GM12878 (cell line): ENCODE data around the gene NAA20. TPM values are rescaled to one million over a fixed set of nuclear protein-coding genes. Genes with fewer than 3 reads are reported as not detected.

Experiments used
- ATAC-seq: fragments of 200-7000 bp; cut with Tn5 transposase; 3 replicates; pipeline ENCODE4 v1.9.1; 2020; ENCODE audit warnings: mild to moderate bottlenecking, moderate library complexity
- BruUV-seq: library from RNA; stranded (reverse); fragments of 400-500 nt; replicated peaks from 2 replicates; lab custom pipeline; 2021; lab: Mats Ljungman, UMichigan
- CTCF ChIA-PET: fragments of 300-600 bp; sonication (Branson Sonifier 250); formaldehyde crosslinking; extraction: SDS; loops from one replicate; lab custom pipeline; 2021; ENCODE audit warnings: inconsistent platforms; lab: Yijun Ruan, JAX
- POLR2A ChIA-PET: fragments of 350-600 bp; formaldehyde crosslinking; extraction: SDS; loops from one replicate; lab custom pipeline; 2021; ENCODE audit warnings: inconsistent platforms; lab: Charles Lee
- RAD21 ChIA-PET: fragments of 300-600 bp; sonication (Branson Sonifier 250); formaldehyde crosslinking; loops from one replicate; lab custom pipeline; 2023; ENCODE audit warnings: antibody characterized with exemption; ENCODE audit not compliant: unreplicated experiment; lab: Charles Lee
- SMC1A ChIA-PET: fragments of 300-600 bp; sonication (Branson Sonifier 250); formaldehyde crosslinking; loops from one replicate; lab custom pipeline; 2023; ENCODE audit not compliant: unreplicated experiment, uncharacterized antibody; lab: Charles Lee
- DNase-seq: peaks from one replicate; pipeline ENCODE4 v3.0.0-alpha.2; 2011; ENCODE audit warnings: low read depth, low spot score
- FAIRE-seq: peaks from 3 replicates; lab custom pipeline; 2011; peaks lifted over from hg19 to GRCh38; lab: Jason Lieb, UNC
- H2AFZ ChIP-seq: 2 replicates; pipeline ENCODE4 v1.6.0; 2011; ENCODE audit warnings: low read depth, low read length, control low read depth; ENCODE audit not compliant: control insufficient read depth
- H3K27ac ChIP-seq: 2 replicates; pipeline ENCODE4 v1.5.1; 2011; ENCODE audit warnings: control low read depth; ENCODE audit not compliant: control insufficient read depth, insufficient read depth
- H3K27me3 ChIP-seq, 2 experiments: replicated peaks in 1 of 2; 2 replicates each; pipeline versions ENCODE4 v1.6.0 to v1.6.1; 2011; ENCODE audit warnings: low read length in 1 of 2; ENCODE audit not compliant: control insufficient read depth in 2 of 2, insufficient read depth in 2 of 2
- H3K36me3 ChIP-seq, 2 experiments: 2 replicates each; pipeline ENCODE4 v1.5.1; 2011; ENCODE audit warnings: low read length in 1 of 2; ENCODE audit not compliant: control insufficient read depth in 2 of 2, insufficient read depth in 2 of 2
- H3K4me1 ChIP-seq: 2 replicates; pipeline ENCODE4 v1.6.1; 2011; ENCODE audit warnings: mild to moderate bottlenecking, low read length, moderate library complexity, mixed read lengths; ENCODE audit not compliant: control insufficient read depth, insufficient read depth
- H3K4me2 ChIP-seq: 2 replicates; pipeline ENCODE4 v1.6.0; 2011; ENCODE audit warnings: control low read depth; ENCODE audit not compliant: control insufficient read depth, insufficient read depth
- H3K4me3 ChIP-seq: fragments of 200-600 bp; sonication (generic); 2 replicates; pipeline ENCODE4 v1.5.1; 2016
- H3K79me2 ChIP-seq: 2 replicates; pipeline ENCODE4 v1.6.0; 2011; ENCODE audit warnings: low read length; ENCODE audit not compliant: control insufficient read depth, insufficient read depth
- H3K9ac ChIP-seq: 2 replicates; pipeline ENCODE4 v1.8.0; 2011; ENCODE audit warnings: low read length, control low read depth, mixed read lengths; ENCODE audit not compliant: control insufficient read depth, insufficient read depth
- H3K9me3 ChIP-seq: replicated peaks from 3 replicates; pipeline ENCODE4 v1.5.1; 2011; ENCODE audit warnings: mild to moderate bottlenecking, low read length; ENCODE audit not compliant: control insufficient read depth, insufficient read depth
- H4K20me1 ChIP-seq: 2 replicates; pipeline ENCODE4 v1.6.0; 2011; ENCODE audit not compliant: control insufficient read depth, insufficient read depth
- CTCF ChIP-seq, 3 experiments: IDR thresholded peaks in 2 of 3; conservative IDR thresholded peaks in 1 of 3; 2 replicates each; pipeline ENCODE4 v1.5.1; 2011; ENCODE audit warnings: low read depth in 3 of 3, low read length in 3 of 3, mild to moderate bottlenecking in 3 of 3, control low read depth in 2 of 3, moderate library complexity in 2 of 3, inconsistent platforms in 1 of 3, mixed read lengths in 1 of 3; ENCODE audit not compliant: control insufficient read depth in 2 of 3, insufficient read depth in 1 of 3; ENCODE audit errors: extremely low read depth in 1 of 3
- EED ChIP-seq: sonication (generic); IDR thresholded peaks from 2 replicates; pipeline ENCODE4 v1.6.1; 2016; ENCODE audit warnings: antibody characterized with exemption, low read depth
- FOXM1 ChIP-seq: IDR thresholded peaks from 2 replicates; pipeline ENCODE4 v1.6.1; 2012; ENCODE audit warnings: low read depth, mild to moderate bottlenecking, inconsistent platforms, low read length, moderate library complexity
- JUNB ChIP-seq: IDR thresholded peaks from 2 replicates; pipeline ENCODE4 v1.6.1; 2016; ENCODE audit warnings: antibody characterized with exemption, mild to moderate bottlenecking
- KLF5 ChIP-seq: fragments of 450-650 bp; IDR thresholded peaks from 2 replicates; pipeline ENCODE4 v1.6.1; 2014; ENCODE audit warnings: mild to moderate bottlenecking; ENCODE audit not compliant: partially characterized antibody
- NFIC ChIP-seq: IDR thresholded peaks from 2 replicates; pipeline ENCODE4 v1.6.1; 2012; ENCODE audit warnings: low read depth, mild to moderate bottlenecking, inconsistent platforms, low read length, moderate library complexity
- NR2F1 ChIP-seq: fragments of 450-650 bp; conservative IDR thresholded peaks from 2 replicates; pipeline ENCODE4 v1.6.1; 2017; ENCODE audit warnings: mild to moderate bottlenecking
- PAX5 ChIP-seq: IDR thresholded peaks from 2 replicates; pipeline ENCODE4 v1.6.1; 2011; ENCODE audit warnings: low read depth, low read length, borderline replicate concordance
- POLR2AphosphoS5 ChIP-seq: IDR thresholded peaks from 2 replicates; pipeline ENCODE4 v1.6.1; 2011; ENCODE audit warnings: mild to moderate bottlenecking, low read length, inconsistent platforms
- RCOR1 ChIP-seq: conservative IDR thresholded peaks from 2 replicates; pipeline ENCODE4 v1.6.1; 2012; ENCODE audit warnings: low read depth, low read length, improper control_type of control experiment
- SRF ChIP-seq, 2 experiments: IDR thresholded peaks; 2 replicates each; pipeline ENCODE4 v1.6.1; 2011; ENCODE audit warnings: low read depth in 2 of 2, low read length in 2 of 2, mild to moderate bottlenecking in 1 of 2, moderate library complexity in 1 of 2
- WGBS: methylation state at CpG from one replicate; pipeline ENCODE4 v1.1.6; 2016; ENCODE audit warnings: low lambda C conversion rate; ENCODE audit not compliant: insufficient replicate concordance, insufficient coverage; ENCODE audit errors: missing lambda C conversion rate; 5-methylcytosine and 5-hydroxymethylcytosine counted together
- in situ Hi-C: fragments of 300-500 bp; cut with MboI; formaldehyde crosslinking; loops from 9 replicates; pipeline ENCODE4 v1.14.3; 2018; ENCODE audit warnings: mixed read lengths
- intact Hi-C: fragments of 100-400 bp; cut with micrococcal nuclease; formaldehyde crosslinking; loops from one replicate; pipeline ENCODE4 v1.14.2; 2022; ENCODE audit not compliant: unreplicated experiment
- polyA plus RNA-seq, 11 experiments: library from polyadenylated mRNA; depleted of rRNA in 4 of 11; unstranded in 6 of 11; stranded (reverse) in 5 of 11; fragments of >200 nt; fragmentation: Nextera tagmentation in 4 of 11; fragmentation: Illumina TruSeq in 1 of 11; extraction: Ambion mirVana in 4 of 11; extraction: Trizol in 1 of 11; gene quantifications; 1 replicate in 1 of 11; 2 replicates in 10 of 11; pipeline versions ENCODE4 v1.2.1 to v1.2.3, GENCODE V29; 2011 to 2016; ENCODE audit warnings: inconsistent platforms in 2 of 11, missing spikeins in 2 of 11, low read depth in 1 of 11
- total RNA-seq, 4 experiments: library from RNA; depleted of rRNA in 3 of 4; stranded (reverse); fragments of >200 nt in 3 of 4; fragmentation: Illumina TruSeq in 1 of 4; extraction: Trizol in 1 of 4; gene quantifications; 2 replicates each; pipeline versions ENCODE4 v1.2.1 to v1.2.3, GENCODE V29; 2013 to 2021

The NAA20 gene
- total and polyA plus RNA-seq, 10 of the 15 experiments (the other 5 are each of a cell fraction or from before 2014, with no cell fraction given): 48.3 to 366 (median 89.1) TPM

- SMC1A ChIA-PET: interaction anchor here (1.1 to 6.4 kb wide), 9 partner anchors 10 to 284 kb away, joined by 3 to 67 read pairs (median 6); no protein-coding TSS in a partner anchor
- intact Hi-C loops: no loop called here
- H3K27ac ChIP-seq: no peak overlapping the region
- H3K9ac ChIP-seq: no peak overlapping the region
- no peak for FAIRE-seq
- BruUV-seq: no TSS peak
- H3K4me2 ChIP-seq: no peak overlapping the region
- in situ Hi-C loops: no loop called here
- H3K79me2 ChIP-seq: no peaks in the 10 kb centered on the region
- RAD21 ChIA-PET: interaction anchor here (1.1 to 4.1 kb wide), 5 partner anchors 15 to 212 kb away, joined by 3 to 23 read pairs (median 9); no protein-coding TSS in a partner anchor
- DNase-seq: no peak
- peak; percentile 35; the same call in 2 of the 3 replicates for ATAC-seq
- H2AFZ ChIP-seq: no peak overlapping the region
- H3K4me1 ChIP-seq: no peaks in the 10 kb centered on the region
- H3K27me3 ChIP-seq: no peaks in the 10 kb centered on the region
- POLR2A ChIA-PET: interaction anchor here (1.0 kb wide), 1 partner anchor 15 kb away, joined by 3 read pairs; no protein-coding TSS in a partner anchor
- CTCF ChIA-PET: interaction anchor here (0.9 to 7.5 kb wide), 8 partner anchors 12 to 299 kb away, joined by 3 to 77 read pairs (median 11); no protein-coding TSS in a partner anchor
- H3K4me3 ChIP-seq: no peak overlapping the region
- H3K36me3 ChIP-seq: no peaks in the 10 kb centered on the region
- no peaks in the 10 kb centered on the region for H3K9me3 ChIP-seq
- WGBS: 30% methylated on average over 2 of the region's 2 CpGs
- no peaks in the 10 kb centered on the region for H4K20me1 ChIP-seq
- TF ChIP-seq EED (peak; percentile 30; the same call in 1 of the 2 replicates), PAX5 (no peak), NR2F1 (peak; percentile 46), JUNB (peak; percentile 59)
- TF ChIP-seq, all 136 proteins: peak for 3
These were observed 25.3 kb upstream of the NAA20 start for GRCh38 chr20:19991854-19992253.

DNA sequence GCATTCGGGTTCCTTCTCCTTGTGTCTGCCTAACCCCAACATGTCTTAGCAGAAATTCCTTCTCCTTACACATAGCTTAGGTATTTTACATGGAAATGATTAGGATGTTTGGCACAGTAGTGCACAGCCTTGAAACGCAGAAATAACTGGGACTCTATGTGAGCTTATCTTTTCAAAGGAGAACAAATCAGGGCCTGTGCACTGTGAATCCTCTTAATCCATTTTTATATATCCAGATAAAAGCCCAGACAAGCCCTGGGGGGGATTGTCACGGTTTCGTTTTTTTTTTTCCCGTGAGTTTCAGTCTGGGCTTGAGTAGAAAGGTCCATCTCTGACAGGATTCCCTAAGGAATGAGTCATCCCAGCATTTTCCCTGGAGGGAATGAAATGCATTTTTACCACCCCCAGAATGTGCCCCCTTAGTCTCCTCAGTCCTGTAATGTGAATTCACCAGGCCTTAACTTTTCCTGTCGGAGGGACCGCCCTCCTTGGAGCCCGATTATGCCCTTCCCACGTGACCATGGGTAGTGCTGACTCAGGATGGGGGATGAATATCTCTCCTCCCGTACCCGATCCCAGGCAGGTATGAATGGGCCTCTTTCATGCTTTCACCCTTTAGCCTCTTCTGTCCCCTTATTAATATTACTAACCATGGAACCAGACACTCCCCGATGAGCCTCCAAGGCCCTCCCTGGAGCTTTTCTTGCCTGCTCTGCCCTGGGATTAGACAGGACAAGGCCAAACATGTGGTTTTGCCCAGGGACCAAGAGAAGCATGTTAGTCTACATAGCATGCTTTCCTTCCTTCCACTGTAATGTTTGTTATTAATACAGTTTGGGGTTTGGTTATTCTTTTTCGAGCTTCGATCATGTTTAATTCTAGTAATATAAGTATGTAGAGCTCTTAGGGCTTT lies 23.9 kb upstream of the NAA20 start:
- no peak for ATAC-seq
- FAIRE-seq: no peak
- no peak for TF ChIP-seq SRF (IDR thresholded peaks at IDR 0.05; ENCODE audit: low read depth in 2 of 2, low read length in 2 of 2)
- no peak for TF ChIP-seq POLR2AphosphoS5
- TF ChIP-seq KLF5: no peak
- TF ChIP-seq RCOR1: no peak
- TF ChIP-seq CTCF (IDR thresholded peaks at IDR 0.05 in 2 of 3, conservative IDR thresholded peaks at IDR 0.05 in 1 of 3; ENCODE audit: control insufficient read depth in 2 of 3, extremely low read depth in 1 of 3, insufficient read depth in 1 of 3, low read depth in 3 of 3, low read length in 3 of 3): no peak
- TF ChIP-seq FOXM1: no peak
- TF ChIP-seq NFIC: no peak

More for the DNA sequence above, 23.9 kb upstream of the NAA20 start:
- H2AFZ ChIP-seq: no peak overlapping the region
- no peak overlapping the region for H3K4me2 ChIP-seq
- H3K4me1 ChIP-seq: no peaks in the 10 kb centered on the region
- SMC1A ChIA-PET: interaction anchor here (0.8 to 6.4 kb wide), 19 partner anchors 10 to 299 kb away, joined by 3 to 67 read pairs (median 7); no protein-coding TSS in a partner anchor
- CTCF ChIA-PET: interaction anchor here (0.6 to 7.5 kb wide), 21 partner anchors 10 to 300 kb away, joined by 3 to 77 read pairs (median 7); no protein-coding TSS in a partner anchor
- no peak overlapping the region for H3K4me3 ChIP-seq
- intact Hi-C loops: no loop called here
- H3K79me2 ChIP-seq: no peaks in the 10 kb centered on the region
- POLR2A ChIA-PET: interaction anchor here (0.6 to 1.4 kb wide), 4 partner anchors 16 to 304 kb away, joined by 3 to 4 read pairs (median 4); no protein-coding TSS in a partner anchor
- 54% methylated on average over 14 of the region's 14 CpGs for WGBS
- H3K9me3 ChIP-seq: no peaks in the 10 kb centered on the region
- BruUV-seq: no TSS peak
- no peaks in the 10 kb centered on the region for H3K36me3 ChIP-seq
- no peaks in the 10 kb centered on the region for H4K20me1 ChIP-seq
- in situ Hi-C loops: no loop called here
- no peak overlapping the region for H3K27ac ChIP-seq
- RAD21 ChIA-PET: interaction anchor here (0.8 to 4.1 kb wide), 9 partner anchors 56 to 300 kb away, joined by 3 to 42 read pairs (median 6); no protein-coding TSS in a partner anchor
- no peak overlapping the region for H3K9ac ChIP-seq
- no peak for DNase-seq
- H3K27me3 ChIP-seq: no peaks in the 10 kb centered on the region
